Measurements from ENCODE around the gene OR5K3.
"Not testable (repeated sequence)": the region's sequence is repeated elsewhere in the genome, so short reads cannot be mapped to it uniquely, and the experiment has no call there.

The OR5K3 gene

GRCh38 chr3:98372445-98372844, 18.0 kb upstream of the OR5K3 start:
- no peak for DNase-seq (ENCODE audit: low read depth)
- no peak for TF ChIP-seq CTCF (IDR thresholded peaks at IDR 0.05; ENCODE audit: low read depth, low read length, missing control alignments)
- no peak overlapping the region for H3K4me3 ChIP-seq (ENCODE audit: low read depth, low read length)

GRCh38 chr3:98376631-98377030, 13.8 kb upstream of the OR5K3 start:
- no peak for DNase-seq (ENCODE audit: low read depth)
- TF ChIP-seq CTCF (IDR thresholded peaks at IDR 0.05; ENCODE audit: low read depth, low read length, missing control alignments) = no peak

GRCh38 chr3:98388147-98388546, 2.3 kb upstream of the OR5K3 start:
- no peak overlapping the region for H3K4me3 ChIP-seq (ENCODE audit: low read depth, low read length)
- no peak for DNase-seq (ENCODE audit: low read depth)
- TF ChIP-seq CTCF (IDR thresholded peaks at IDR 0.05; ENCODE audit: low read depth, low read length, missing control alignments) = no peak

More at GRCh38 chr3:98376631-98377030, 13.8 kb upstream of the OR5K3 start:
- no peak overlapping the region for H3K4me3 ChIP-seq (ENCODE audit: low read depth, low read length)

- no peak overlapping the region for H3K4me3 ChIP-seq (ENCODE audit: low read depth, low read length)
- DNase-seq (ENCODE audit: low read depth) = no peak
- TF ChIP-seq CTCF (IDR thresholded peaks at IDR 0.05; ENCODE audit: low read depth, low read length, missing control alignments) = no peak
Observed at GRCh38 chr3:98395101-98395500, 4.6 kb downstream of the OR5K3 start.

GRCh38 chr3:98396482-98396881, 6.0 kb downstream of the OR5K3 start:
- DNase-seq (ENCODE audit: low read depth); H3K4me3 ChIP-seq (ENCODE audit: low read depth, low read length): not testable (repeated sequence)

- DNase-seq (ENCODE audit: low read depth) = no peak
- TF ChIP-seq CTCF (IDR thresholded peaks at IDR 0.05; ENCODE audit: low read depth, low read length, missing control alignments) = no peak
- H3K4me3 ChIP-seq (ENCODE audit: low read depth, low read length) = no peak overlapping the region
Observed at GRCh38 chr3:98398513-98398912, 8.0 kb downstream of the OR5K3 start.

- TF ChIP-seq CTCF (IDR thresholded peaks at IDR 0.05; ENCODE audit: low read depth, low read length, missing control alignments) = no peak
- DNase-seq (ENCODE audit: low read depth) = no peak
- H3K4me3 ChIP-seq (ENCODE audit: low read depth, low read length) = no peak overlapping the region
Observed at GRCh38 chr3:98402507-98402906, 12.0 kb downstream of the OR5K3 start.

GRCh38 chr3:98404010-98404409, 13.5 kb downstream of the OR5K3 start:
- TF ChIP-seq CTCF (IDR thresholded peaks at IDR 0.05; ENCODE audit: low read depth, low read length, missing control alignments) = no peak
- DNase-seq (ENCODE audit: low read depth) = no peak
- H3K4me3 ChIP-seq (ENCODE audit: low read depth, low read length) = no peak overlapping the region
